Activated T-helper 1 cell treated with Interleukin-2 at 50 U/mL for 16 hours (primary cell): ENCODE measurements around the gene POU2F3.

Experiments
- DNase-seq: peaks from one replicate; pipeline ENCODE4 v3.0.0-alpha.2; 2020; ENCODE audit warnings: low read depth

Gene POU2F3

GRCh38 chr11:120239713-120240640, at the start of gene POU2F3:
Gene POU2F3 (plus strand): TSS chr11:120240140. CDS start chr11:120240344, 204 bp downstream.
- DNase-seq, result no peak

DNA sequence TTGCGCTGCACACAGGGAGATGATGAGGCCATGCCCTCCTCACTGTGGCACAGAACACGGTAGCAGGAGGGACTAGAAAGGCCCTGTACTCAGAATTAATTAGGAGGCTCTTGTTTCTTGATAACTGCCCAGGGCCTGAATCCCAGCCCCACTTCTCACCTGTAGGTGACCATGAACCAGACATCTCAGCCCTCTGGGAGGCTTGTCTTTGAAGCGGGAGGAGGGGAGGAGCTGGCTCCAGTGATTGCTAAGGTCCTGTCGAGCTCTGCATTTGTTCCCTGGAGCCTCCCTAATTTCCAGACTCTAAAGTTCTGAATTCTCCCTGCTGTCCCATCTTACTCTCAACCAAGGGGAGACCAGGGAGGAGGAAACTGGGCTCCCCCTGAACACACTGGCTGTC, 48.9 kb upstream of the POU2F3 start:
- DNase-seq, result no peak

GRCh38 chr11:120192831-120193625, 46.9 kb upstream of the POU2F3 start:
- DNase-seq, result no peak

- no peak for DNase-seq
Observed at GRCh38 chr11:120194166-120194565, 45.8 kb upstream of the POU2F3 start.

- DNase-seq, result no peak
Observed at GRCh38 chr11:120195601-120196320, 44.2 kb upstream of the POU2F3 start.

DNA sequence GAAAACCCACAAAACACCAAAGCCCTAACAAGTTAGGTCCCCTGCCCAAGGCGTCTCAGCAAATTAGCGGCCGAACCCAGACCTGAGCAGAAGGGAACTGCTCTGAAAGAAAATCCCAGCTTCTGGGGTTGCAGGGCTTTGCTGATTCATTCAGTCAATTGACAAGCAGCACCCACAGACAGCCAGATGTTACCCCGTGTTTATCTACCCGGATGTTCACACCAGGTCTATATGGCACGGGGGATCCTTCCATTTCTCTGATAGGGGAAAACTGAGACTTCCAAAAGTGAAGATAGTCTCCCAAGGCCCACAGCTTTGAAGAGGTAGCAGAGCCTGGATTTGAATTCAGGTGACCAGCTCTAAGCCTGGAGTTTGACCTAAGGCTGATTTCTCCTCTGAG, 43.1 kb upstream of the POU2F3 start:
- no peak for DNase-seq

DNA sequence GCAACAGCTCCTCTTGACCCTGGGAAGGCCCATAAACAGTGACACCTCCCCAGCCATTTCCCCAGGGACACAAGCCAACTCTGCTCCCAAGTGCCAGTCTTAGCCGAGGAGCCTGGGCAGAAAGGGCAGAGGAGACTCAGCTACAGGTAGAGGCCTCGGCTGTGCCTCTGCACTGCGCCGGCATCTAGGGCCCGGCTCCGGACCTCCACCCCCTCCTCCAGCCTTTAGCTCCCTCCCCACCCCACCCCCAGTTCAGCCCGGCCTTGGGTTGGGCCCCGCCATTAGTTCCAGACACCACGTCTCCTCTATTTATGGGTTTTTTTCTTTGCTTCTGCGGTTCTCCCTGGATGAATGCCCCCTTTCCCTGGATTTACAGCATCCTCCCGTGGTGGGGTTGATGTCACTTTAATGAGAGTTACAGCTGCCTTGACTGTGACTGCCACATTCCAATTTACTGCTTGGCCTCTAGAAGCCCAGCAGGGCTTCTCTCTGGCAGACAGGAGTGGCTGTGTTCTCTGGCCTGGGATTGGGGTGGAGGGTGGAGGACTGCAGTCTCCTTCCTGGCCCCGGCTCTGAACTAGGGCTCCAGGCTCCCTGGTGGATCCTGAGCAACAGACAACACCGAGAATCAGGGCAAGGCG, 42.6 kb upstream of the POU2F3 start:
- no peak for DNase-seq

GRCh38 chr11:120197977-120198376, 42.0 kb upstream of the POU2F3 start:
- no peak for DNase-seq

DNA sequence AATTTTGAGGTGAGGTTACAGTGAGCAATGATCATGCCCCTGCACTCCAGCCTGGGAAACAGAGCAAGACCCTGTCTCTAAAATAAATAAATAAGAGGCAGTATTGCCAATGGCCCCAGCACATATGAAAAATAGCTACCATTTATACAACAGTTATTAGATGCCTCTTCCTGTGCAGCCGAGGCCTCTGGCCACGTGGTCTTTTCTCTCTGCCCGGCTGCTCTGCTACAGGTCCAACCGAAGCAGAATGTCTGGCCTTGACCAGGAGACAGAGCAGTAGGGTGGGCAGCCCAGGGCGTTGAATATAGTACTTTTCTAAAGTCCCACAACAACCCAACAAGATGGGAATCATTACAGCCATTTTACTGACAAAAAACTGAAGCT, 41.5 kb upstream of the POU2F3 start:
- DNase-seq, result no peak

DNA sequence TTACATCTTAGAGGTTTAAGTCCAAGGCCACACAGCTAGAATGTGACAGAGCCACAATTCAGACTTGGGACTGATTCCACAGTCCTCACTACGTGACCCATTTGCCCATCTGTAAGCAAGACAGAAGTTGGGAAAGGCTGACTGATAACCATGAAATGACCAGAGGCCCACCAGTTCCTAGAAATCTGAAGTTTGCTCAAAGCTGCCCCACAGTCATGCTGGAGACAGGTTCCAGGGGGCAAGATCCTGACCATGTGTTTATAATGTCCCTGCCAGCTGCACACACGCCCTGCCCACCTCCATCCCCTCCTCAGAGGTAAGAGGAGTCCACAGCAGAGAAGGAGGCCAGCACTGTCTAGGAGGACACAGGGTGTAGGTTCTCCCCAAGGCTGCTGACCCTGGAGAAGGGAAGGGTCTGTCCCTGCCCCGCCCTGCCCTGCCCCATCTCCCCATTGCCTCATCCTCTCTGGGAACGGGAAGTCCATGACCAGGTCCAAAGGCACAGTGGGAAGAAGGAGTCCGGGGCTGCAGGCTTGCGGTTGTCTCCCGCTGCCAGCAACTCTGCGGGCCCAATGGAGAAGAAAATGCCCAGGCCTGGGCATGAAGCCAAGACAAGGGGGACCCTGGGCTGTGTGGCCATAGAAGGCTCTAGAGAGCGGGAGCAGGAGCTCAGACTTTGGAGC, 41.0 kb upstream of the POU2F3 start:
- DNase-seq, result no peak

DNA sequence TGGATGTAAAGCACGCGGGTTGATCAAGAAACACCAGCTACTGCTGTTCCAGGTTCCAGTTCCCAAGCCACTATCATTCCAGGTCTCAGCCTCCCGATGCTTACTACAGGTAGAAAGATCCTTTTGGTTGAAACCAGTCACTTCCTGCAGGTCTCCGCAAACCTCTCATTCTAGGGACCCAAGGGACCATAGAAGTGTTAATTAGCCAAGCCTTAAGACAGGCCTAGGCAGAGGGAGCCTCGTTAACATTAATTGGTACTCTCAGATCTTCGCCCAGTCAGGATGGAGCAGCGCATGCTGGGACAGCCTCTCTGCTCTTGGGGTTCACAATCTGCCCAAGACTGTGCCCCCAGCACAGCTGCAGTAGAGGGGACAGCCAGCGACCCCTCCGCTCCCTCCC, 40.3 kb upstream of the POU2F3 start:
- DNase-seq, result no peak

- no peak for DNase-seq
Observed at GRCh38 chr11:120200677-120201076, 39.3 kb upstream of the POU2F3 start.

DNA sequence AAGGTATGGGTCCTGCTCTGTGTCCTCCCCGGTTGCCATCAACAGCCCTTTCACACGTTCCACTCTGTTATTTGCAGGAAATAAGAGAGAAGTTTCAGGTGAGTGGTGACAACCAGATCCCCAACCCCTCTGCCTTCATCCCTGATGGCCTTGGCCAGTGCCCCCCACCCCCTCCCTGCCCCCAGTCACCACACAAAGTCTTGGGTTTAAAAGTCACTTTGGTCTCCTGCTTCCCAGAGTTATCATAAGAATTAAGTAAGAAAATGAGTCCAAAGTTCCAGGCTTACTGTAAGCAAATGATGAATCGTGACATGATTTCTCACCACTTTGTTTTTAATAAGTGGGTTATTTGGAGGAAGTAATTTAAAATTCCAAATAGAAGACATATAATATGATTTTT, 38.3 kb upstream of the POU2F3 start:
- no peak for DNase-seq

GRCh38 chr11:120203626-120204025, 36.3 kb upstream of the POU2F3 start:
- no peak for DNase-seq

DNA sequence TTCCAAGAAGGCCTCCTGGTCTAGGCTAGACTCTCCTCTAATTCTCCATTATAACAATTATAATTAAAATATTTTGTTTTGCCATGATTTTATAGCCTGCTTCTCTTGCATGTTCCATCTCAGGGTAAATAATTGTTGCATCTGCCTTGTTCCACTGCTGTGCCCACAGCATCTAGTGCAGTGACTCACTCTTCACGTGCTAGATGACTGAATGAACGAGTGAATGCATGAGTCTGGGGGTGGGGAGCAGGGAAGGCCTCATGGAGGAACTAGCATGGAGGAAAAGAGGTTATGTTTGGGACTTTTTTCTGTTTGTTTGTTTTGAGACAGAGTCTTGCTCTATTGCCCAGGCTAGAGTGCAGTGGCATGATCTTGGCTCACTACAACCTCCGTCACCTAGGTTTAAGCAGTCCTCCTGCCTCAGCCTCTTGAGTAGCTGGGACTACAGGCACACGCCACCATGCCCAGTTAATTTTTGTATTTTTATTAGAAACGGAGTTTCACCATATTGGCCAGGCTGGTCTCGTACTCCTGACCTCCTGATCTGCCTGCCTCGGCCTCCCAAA, 34.3 kb upstream of the POU2F3 start:
- no peak for DNase-seq

DNA sequence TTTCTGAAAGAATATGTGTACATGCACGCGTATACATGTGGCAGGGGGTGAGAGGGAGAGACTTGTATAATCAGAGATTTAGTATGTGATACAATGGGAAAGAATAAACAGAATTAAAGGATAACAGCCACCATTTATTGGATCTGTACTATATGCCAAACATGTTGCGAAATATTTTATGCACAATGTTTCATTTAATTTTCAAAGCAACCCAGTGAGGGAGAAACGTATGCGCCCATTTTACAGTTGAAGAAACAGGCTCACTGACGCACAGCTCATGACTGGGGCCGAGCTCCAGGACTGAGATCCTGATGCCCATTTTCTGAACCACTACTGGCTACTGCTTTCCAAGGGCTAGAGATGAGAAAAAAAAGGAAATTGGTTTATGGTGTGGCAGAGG, 32.4 kb upstream of the POU2F3 start:
- no peak for DNase-seq

- DNase-seq, result no peak
Observed at GRCh38 chr11:120208001-120208441, 31.9 kb upstream of the POU2F3 start.

GRCh38 chr11:120208777-120209176, 31.2 kb upstream of the POU2F3 start:
- no peak for DNase-seq

- no peak for DNase-seq
Observed at GRCh38 chr11:120209746-120210625, 30.0 kb upstream of the POU2F3 start.
